ENCODE data around the gene IL17RA. TPM values are rescaled to one million over a fixed set of nuclear protein-coding genes. Genes with fewer than 3 reads are reported as not detected.

The IL17RA gene
- polyA plus RNA-seq, 1 donor (not counting 4 experiments of a cell fraction or from before 2014, with no cell fraction given) = 6.0 TPM

DNA sequence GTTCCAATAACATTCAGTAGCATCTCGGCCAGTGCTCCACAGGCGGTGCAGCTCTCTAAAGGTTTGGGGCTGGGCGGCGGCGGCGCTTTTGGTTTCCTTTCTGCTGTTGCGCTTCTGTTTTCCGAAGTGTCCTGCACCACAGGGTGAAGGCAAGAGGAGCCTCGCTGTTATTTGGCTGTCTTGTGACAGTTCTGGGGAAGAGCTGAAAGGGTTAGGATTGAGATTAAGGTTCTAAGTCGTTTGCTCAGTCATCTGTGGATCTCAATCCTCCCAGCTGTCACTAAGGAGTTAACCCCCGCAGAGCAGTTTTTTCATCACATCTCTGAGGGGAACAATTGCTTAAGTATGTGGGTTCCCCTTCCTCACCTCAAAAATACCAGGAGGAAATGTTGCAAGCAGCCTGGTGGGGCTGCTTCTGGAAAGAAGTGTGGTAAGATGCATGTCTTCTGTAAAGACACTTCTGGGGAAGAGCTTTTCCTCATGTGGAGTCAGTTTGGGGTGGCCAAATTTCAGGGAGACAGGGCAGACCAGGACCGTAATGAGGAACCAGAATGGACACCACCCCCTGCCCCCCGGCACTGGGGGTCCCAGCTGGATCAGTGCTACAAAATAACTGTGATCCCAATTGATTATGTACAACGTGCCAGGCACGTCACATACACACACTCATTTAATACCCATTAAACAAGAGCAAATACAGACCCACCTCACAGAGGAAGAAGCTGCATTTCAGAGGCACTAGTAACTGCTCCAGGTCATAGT is 22.2 kb downstream of the IL17RA start:
- Histone ChIP-seq H3K9me1 (ENCODE audit: control insufficient read depth, extremely low read depth, insufficient read depth, low read length) (no peaks in the 10 kb centered on the region), H2AFZ (ENCODE audit: control insufficient read depth, low read length) (no peak overlapping the region), H3K36me3 (ENCODE audit: control insufficient read depth in 2 of 2, extremely low read depth in 1 of 2, insufficient read depth in 2 of 2, low read length in 2 of 2) (peaks cover 24 to 28% of the 10 kb centered on the region in 2 experiments), H3K4me1 (ENCODE audit: control insufficient read depth, extremely low read depth, insufficient read depth, low read length) (no peaks in the 10 kb centered on the region), H4K20me1 (ENCODE audit: control insufficient read depth, extremely low read depth, insufficient read depth, low read length) (peaks cover 4% of the 10 kb centered on the region), H3K4me3 (ENCODE audit: control insufficient read depth in 2 of 3, extremely low read depth in 1 of 3, insufficient read depth in 2 of 3, low read depth in 1 of 3, low read length in 3 of 3) (no peak overlapping the region), H3K27ac (ENCODE audit: control insufficient read depth, insufficient read depth, low read length) (no peak overlapping the region), H3K79me2 (ENCODE audit: control insufficient read depth, insufficient read depth, low read length) (no peaks in the 10 kb centered on the region), H3K9me3 (ENCODE audit: control insufficient read depth, low read depth, low read length) (no peaks in the 10 kb centered on the region), H3K9ac (ENCODE audit: control insufficient read depth, extremely low read depth, insufficient read depth, low read length) (no peak overlapping the region), H3K27me3 (ENCODE audit: control insufficient read depth, extremely low read depth, insufficient read depth, low read length) (no peaks in the 10 kb centered on the region), H3K4me2 (ENCODE audit: control insufficient read depth, extremely low read depth, insufficient read depth, low read depth, low read length) (no peak overlapping the region)
- TF ChIP-seq EZH2 (IDR thresholded peaks at IDR 0.05; ENCODE audit: low read length) = no peak
- TF ChIP-seq, protein P1, sequence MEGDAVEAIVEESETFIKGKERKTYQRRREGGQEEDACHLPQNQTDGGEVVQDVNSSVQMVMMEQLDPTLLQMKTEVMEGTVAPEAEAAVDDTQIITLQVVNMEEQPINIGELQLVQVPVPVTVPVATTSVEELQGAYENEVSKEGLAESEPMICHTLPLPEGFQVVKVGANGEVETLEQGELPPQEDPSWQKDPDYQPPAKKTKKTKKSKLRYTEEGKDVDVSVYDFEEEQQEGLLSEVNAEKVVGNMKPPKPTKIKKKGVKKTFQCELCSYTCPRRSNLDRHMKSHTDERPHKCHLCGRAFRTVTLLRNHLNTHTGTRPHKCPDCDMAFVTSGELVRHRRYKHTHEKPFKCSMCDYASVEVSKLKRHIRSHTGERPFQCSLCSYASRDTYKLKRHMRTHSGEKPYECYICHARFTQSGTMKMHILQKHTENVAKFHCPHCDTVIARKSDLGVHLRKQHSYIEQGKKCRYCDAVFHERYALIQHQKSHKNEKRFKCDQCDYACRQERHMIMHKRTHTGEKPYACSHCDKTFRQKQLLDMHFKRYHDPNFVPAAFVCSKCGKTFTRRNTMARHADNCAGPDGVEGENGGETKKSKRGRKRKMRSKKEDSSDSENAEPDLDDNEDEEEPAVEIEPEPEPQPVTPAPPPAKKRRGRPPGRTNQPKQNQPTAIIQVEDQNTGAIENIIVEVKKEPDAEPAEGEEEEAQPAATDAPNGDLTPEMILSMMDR (optimal IDR thresholded peaks at IDR 0.05 in 1 of 3, IDR thresholded peaks at IDR 0.05 in 1 of 3, conservative IDR thresholded peaks at IDR 0.05 in 1 of 3; ENCODE audit: extremely low read depth in 1 of 3, insufficient read depth in 2 of 3, low read length in 3 of 3) = no peak
- DNase-seq (ENCODE audit: low read depth, low spot score) = no peak
- FAIRE-seq = no peak
- dilution Hi-C loops (cut with MboI; ENCODE audit: extremely low pct_ligation_motif_present, low sequenced_read_pairs) = no loop called here

DNA sequence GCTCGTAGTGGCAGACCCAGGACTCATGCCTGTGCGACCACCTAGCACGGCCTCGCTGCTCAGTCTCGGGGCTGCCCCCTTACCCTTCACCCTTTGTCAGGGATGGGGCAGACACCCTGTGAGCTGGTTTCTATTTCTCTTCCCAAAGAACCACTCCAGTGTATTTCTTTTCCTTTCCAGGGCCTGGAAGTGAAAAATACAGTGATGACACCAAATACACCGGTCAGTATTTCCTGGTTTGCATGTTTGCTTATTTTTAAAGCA is 22.7 kb downstream of the IL17RA start:
- H3K4me2 ChIP-seq (ENCODE audit: control insufficient read depth, extremely low read depth, insufficient read depth, low read depth, low read length) = no peak overlapping the region
- peaks cover 4% of the 10 kb centered on the region for H4K20me1 ChIP-seq (ENCODE audit: control insufficient read depth, extremely low read depth, insufficient read depth, low read length)
- TF ChIP-seq, protein P1 (optimal IDR thresholded peaks at IDR 0.05 in 1 of 3, IDR thresholded peaks at IDR 0.05 in 1 of 3, conservative IDR thresholded peaks at IDR 0.05 in 1 of 3; ENCODE audit: extremely low read depth in 1 of 3, insufficient read depth in 2 of 3, low read length in 3 of 3) = no peak
- no peak for TF ChIP-seq EZH2 (IDR thresholded peaks at IDR 0.05; ENCODE audit: low read length)
- H3K27ac ChIP-seq (ENCODE audit: control insufficient read depth, insufficient read depth, low read length) = no peak overlapping the region
- peaks cover 23 to 24% of the 10 kb centered on the region in 2 experiments for H3K36me3 ChIP-seq (ENCODE audit: control insufficient read depth in 2 of 2, extremely low read depth in 1 of 2, insufficient read depth in 2 of 2, low read length in 2 of 2)
- H2AFZ ChIP-seq (ENCODE audit: control insufficient read depth, low read length) = no peak overlapping the region
- H3K9me3 ChIP-seq (ENCODE audit: control insufficient read depth, low read depth, low read length) = no peaks in the 10 kb centered on the region
- H3K9ac ChIP-seq (ENCODE audit: control insufficient read depth, extremely low read depth, insufficient read depth, low read length) = no peak overlapping the region
- no peaks in the 10 kb centered on the region for H3K9me1 ChIP-seq (ENCODE audit: control insufficient read depth, extremely low read depth, insufficient read depth, low read length)
- H3K4me3 ChIP-seq (ENCODE audit: control insufficient read depth in 2 of 3, extremely low read depth in 1 of 3, insufficient read depth in 2 of 3, low read depth in 1 of 3, low read length in 3 of 3) = no peak overlapping the region
- dilution Hi-C loops (cut with MboI; ENCODE audit: extremely low pct_ligation_motif_present, low sequenced_read_pairs) = no loop called here
- FAIRE-seq (no peak), DNase-seq (ENCODE audit: low read depth, low spot score) (no peak)
- no peaks in the 10 kb centered on the region for H3K27me3 ChIP-seq (ENCODE audit: control insufficient read depth, extremely low read depth, insufficient read depth, low read length)
- no peaks in the 10 kb centered on the region for H3K4me1 ChIP-seq (ENCODE audit: control insufficient read depth, extremely low read depth, insufficient read depth, low read length)
- no peaks in the 10 kb centered on the region for H3K79me2 ChIP-seq (ENCODE audit: control insufficient read depth, insufficient read depth, low read length)

All from keratinocyte (primary cell).